B cell (primary cell): ENCODE data around the gene GET4. TPM values are rescaled to one million over a fixed set of nuclear protein-coding genes. Genes with fewer than 3 reads are reported as not detected.

ENCODE experiments used
- ATAC-seq: fragments of 200-7000 bp; cut with Tn5 transposase; one replicate; pipeline ENCODE4 v1.10.0; 2021; ENCODE audit warnings: low read depth, mild to moderate bottlenecking, moderate number of reproducible peaks, moderate library complexity
- CTCF ChIA-PET: fragments of 350-600 bp; sonication (Branson Sonifier 250); formaldehyde crosslinking; loops from one replicate; lab custom pipeline; 2021; ENCODE audit warnings: antibody characterized with exemption, inconsistent platforms; lab: Charles Lee
- POLR2A ChIA-PET: fragments of 350-600 bp; sonication (Branson Sonifier 250); formaldehyde crosslinking; loops from one replicate; lab custom pipeline; 2021; ENCODE audit warnings: antibody characterized with exemption; lab: Charles Lee
- DNase-seq: peaks from one replicate; pipeline ENCODE4 v3.0.0; 2013
- H2AFZ ChIP-seq: 2 replicates; pipeline ENCODE4 v1.6.1; 2012; ENCODE audit warnings: mild to moderate bottlenecking, low read depth, low read length; ENCODE audit not compliant: insufficient read depth, poor library complexity, severe bottlenecking
- H3K27ac ChIP-seq, 2 donors: 1 replicate in 1 of 2; 2 replicates in 1 of 2; pipeline ENCODE4 v1.5.1; 2012 to 2013; ENCODE audit warnings: low read length in 2 of 2, mild to moderate bottlenecking in 2 of 2, moderate library complexity in 1 of 2
- H3K27me3 ChIP-seq, 4 experiments: fragments of 200-600 bp in 1 of 4; sonication (generic) in 1 of 4; replicated peaks in 1 of 4; 1 replicate in 2 of 4; 2 replicates in 2 of 4; pipeline versions ENCODE4 v1.6.1 to v1.7.0; 2013 to 2016; ENCODE audit warnings: low read length in 3 of 4, mild to moderate bottlenecking in 2 of 4, mixed read lengths in 1 of 4, moderate library complexity in 1 of 4; ENCODE audit not compliant: insufficient read depth in 4 of 4, control insufficient read depth in 3 of 4; ENCODE audit errors: control extremely low read depth in 1 of 4
- H3K36me3 ChIP-seq, 2 experiments: replicated peaks in 1 of 2; 1 replicate in 1 of 2; 2 replicates in 1 of 2; pipeline versions ENCODE4 v1.6.1 to v1.7.1; 2013; ENCODE audit warnings: low read length in 1 of 2; ENCODE audit not compliant: insufficient read depth in 2 of 2, control insufficient read depth in 1 of 2; ENCODE audit errors: control extremely low read depth in 1 of 2, extremely low read depth in 1 of 2
- H3K4me1 ChIP-seq, 2 donors: fragments of 200-600 bp in 1 of 2; sonication (generic) in 1 of 2; 1 replicate in 1 of 2; 2 replicates in 1 of 2; pipeline versions ENCODE4 v1.5.1 to v1.6.1; 2013 to 2017; ENCODE audit warnings: low read length in 2 of 2; ENCODE audit not compliant: control insufficient read depth in 2 of 2, insufficient read depth in 2 of 2
- H3K4me2 ChIP-seq: replicated peaks from 2 replicates; pipeline ENCODE3; 2012; ENCODE audit warnings: mild to moderate bottlenecking, low read depth, low read length; ENCODE audit not compliant: poor library complexity, severe bottlenecking
- H3K4me3 ChIP-seq, 5 experiments: fragments of 200-600 bp in 1 of 5; sonication (generic) in 1 of 5; 1 replicate in 3 of 5; 2 replicates in 2 of 5; pipeline versions ENCODE4 v1.5.1 to v1.7.0; 2011 to 2016; ENCODE audit warnings: low read length in 4 of 5, mild to moderate bottlenecking in 4 of 5, low read depth in 2 of 5, control low read depth in 1 of 5, moderate library complexity in 1 of 5; ENCODE audit not compliant: insufficient read depth in 1 of 5; ENCODE audit errors: control extremely low read depth in 1 of 5, extremely low read depth in 1 of 5
- H3K79me2 ChIP-seq: fragments of 200-600 bp; sonication (generic); one replicate; pipeline ENCODE4 v1.6.0; 2016; ENCODE audit warnings: low read length; ENCODE audit not compliant: control insufficient read depth, insufficient read depth
- H3K9ac ChIP-seq: fragments of 200-600 bp; sonication (generic); 2 replicates; pipeline ENCODE4 v1.6.1; 2017; ENCODE audit warnings: mild to moderate bottlenecking, low read length, moderate library complexity
- H3K9me3 ChIP-seq, 3 donors: one replicate each; pipeline versions ENCODE4 v1.6.1 to v1.7.1; 2013; ENCODE audit warnings: low read length in 2 of 3; ENCODE audit not compliant: control insufficient read depth in 2 of 3, insufficient read depth in 1 of 3; ENCODE audit errors: control extremely low read depth in 1 of 3
- H4K20me1 ChIP-seq: 2 replicates; pipeline ENCODE4 v1.6.0; 2012; ENCODE audit warnings: mild to moderate bottlenecking, low read length; ENCODE audit not compliant: insufficient read depth, control insufficient read depth, poor library complexity, severe bottlenecking
- H3K27ac Mint-ChIP-seq: one replicate; pipeline ENCODE4 v1.8.0; 2021; ENCODE audit warnings: mixed read lengths
- H3K27me3 Mint-ChIP-seq: one replicate; pipeline ENCODE4 v1.8.0; 2021; ENCODE audit warnings: mixed read lengths
- H3K4me1 Mint-ChIP-seq: one replicate; pipeline ENCODE4 v1.8.0; 2021; ENCODE audit warnings: mixed read lengths
- H3K4me3 Mint-ChIP-seq: one replicate; pipeline ENCODE4 v1.8.0; 2021; ENCODE audit warnings: mixed read lengths
- H3K9me3 Mint-ChIP-seq: one replicate; pipeline ENCODE4 v1.8.0; 2022; ENCODE audit warnings: mixed read lengths; ENCODE audit not compliant: insufficient read depth
- EZH2 ChIP-seq: IDR thresholded peaks from 2 replicates; pipeline ENCODE4 v1.6.1; 2012; ENCODE audit warnings: borderline replicate concordance, low read depth, mild to moderate bottlenecking, moderate library complexity, low read length; ENCODE audit not compliant: insufficient read depth, poor library complexity, severe bottlenecking
- WGBS: methylation state at CpG from one replicate; pipeline ENCODE4 v1.1.5; 2013; ENCODE audit warnings: missing lambda C conversion rate; ENCODE audit not compliant: insufficient coverage; 5-methylcytosine and 5-hydroxymethylcytosine counted together
- intact Hi-C: fragments of 100-400 bp; cut with micrococcal nuclease; formaldehyde crosslinking; loops from one replicate; pipeline ENCODE4 v1.10.0; 2022
- polyA plus RNA-seq: library from polyadenylated mRNA; depleted of rRNA; stranded (reverse); fragments of >200 nt; gene quantifications from 2 replicates; pipeline ENCODE4 v1.2.3, GENCODE V29; 2012
- total RNA-seq, 2 donors: library from RNA; stranded (reverse); fragments of 120-200 nt in 1 of 2; gene quantifications; 1 replicate in 1 of 2; 2 replicates in 1 of 2; pipeline versions ENCODE4 v1.2.3 to v1.2.4, GENCODE V29; 2013 to 2022
- TF ChIP-seq, protein P1 (sequence below): fragments of 200-600 bp; IDR thresholded peaks from one replicate; pipeline ENCODE4 v1.8.0; 2022; ENCODE audit warnings: antibody characterized with exemption, mild to moderate bottlenecking

The GET4 gene
- total and polyA plus RNA-seq, 2 donors (not counting 1 experiment from before 2014, with no cell fraction given), result 53.5 to 65.5 TPM

DNA sequence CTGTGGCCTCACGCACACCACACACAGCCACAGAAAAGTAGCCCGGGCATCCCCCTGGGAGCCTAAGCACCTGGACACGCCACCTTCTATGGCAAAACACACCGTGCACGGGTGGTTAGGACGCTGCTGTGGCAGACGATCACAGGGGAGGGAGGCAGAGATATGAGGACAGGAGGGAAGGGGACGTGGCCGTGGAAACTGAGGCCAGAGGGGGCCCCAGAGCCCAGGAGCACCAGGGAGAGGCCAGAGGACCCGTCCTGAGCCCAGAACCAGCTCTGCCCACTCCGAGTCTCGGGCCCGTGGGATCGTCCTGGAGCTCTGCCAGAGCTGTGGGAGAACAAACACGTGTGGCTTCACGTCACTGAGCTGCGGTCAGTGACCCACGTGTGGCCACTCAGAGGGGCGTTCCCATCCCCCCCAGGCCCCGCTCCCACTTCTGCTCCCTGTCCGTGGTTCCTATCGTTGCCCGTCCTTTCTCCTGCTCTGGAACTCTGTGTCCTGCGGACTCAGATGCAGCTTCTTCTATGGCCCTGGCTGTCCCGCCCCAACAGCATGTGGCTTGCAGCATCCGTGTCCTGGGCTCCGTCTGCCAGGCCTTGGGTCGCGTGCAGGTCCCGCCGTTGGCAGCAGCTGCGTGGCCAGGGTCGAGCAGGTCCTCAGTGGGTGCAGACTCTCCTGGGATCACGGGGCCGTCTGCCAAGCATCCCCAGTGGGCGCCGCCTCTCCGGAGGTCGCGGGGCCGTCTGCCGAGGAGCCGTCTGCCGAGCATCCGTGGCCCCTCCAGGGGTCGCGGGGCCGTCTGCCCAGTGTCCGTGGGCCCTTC lies 31.0 kb downstream of the GET4 start:
- Mint-ChIP-seq H3K4me3 (no peak overlapping the region), H3K27ac (peak overlapping the region; percentile 59), H3K9me3 (no peaks in the 10 kb centered on the region), H3K27me3 (peaks cover 8% of the 10 kb centered on the region), H3K4me1 (peaks cover 15% of the 10 kb centered on the region)
- no peak overlapping the region for H3K4me3 ChIP-seq
- no peaks in the 10 kb centered on the region for H3K27me3 ChIP-seq
- H4K20me1 ChIP-seq, result no peaks in the 10 kb centered on the region
- no peaks in the 10 kb centered on the region for H3K36me3 ChIP-seq
- H3K4me1 ChIP-seq, result peaks cover 16 to 20% of the 10 kb centered on the region in 2 donors
- no peak overlapping the region for H3K9ac ChIP-seq
- POLR2A ChIA-PET, result interaction anchor here (0.7 to 1.7 kb wide), 3 partner anchors 23 to 179 kb away, joined by 3 to 4 read pairs (median 3); no protein-coding TSS in a partner anchor
- no peak overlapping the region for H3K27ac ChIP-seq
- CTCF ChIA-PET, result interaction anchor here (0.8 to 4.5 kb wide), 11 partner anchors 16 to 269 kb away, joined by 3 to 47 read pairs (median 5); partner anchors contain the start of gene COX19
- intact Hi-C loops, result loop anchor here (5.0 kb wide), 2 partner anchors 180 to 235 kb away; partner anchors contain the start of gene GPER1
- peaks cover 0 to 11% (median 0%) of the 10 kb centered on the region in 3 donors for H3K9me3 ChIP-seq
- TF ChIP-seq, protein P1, sequence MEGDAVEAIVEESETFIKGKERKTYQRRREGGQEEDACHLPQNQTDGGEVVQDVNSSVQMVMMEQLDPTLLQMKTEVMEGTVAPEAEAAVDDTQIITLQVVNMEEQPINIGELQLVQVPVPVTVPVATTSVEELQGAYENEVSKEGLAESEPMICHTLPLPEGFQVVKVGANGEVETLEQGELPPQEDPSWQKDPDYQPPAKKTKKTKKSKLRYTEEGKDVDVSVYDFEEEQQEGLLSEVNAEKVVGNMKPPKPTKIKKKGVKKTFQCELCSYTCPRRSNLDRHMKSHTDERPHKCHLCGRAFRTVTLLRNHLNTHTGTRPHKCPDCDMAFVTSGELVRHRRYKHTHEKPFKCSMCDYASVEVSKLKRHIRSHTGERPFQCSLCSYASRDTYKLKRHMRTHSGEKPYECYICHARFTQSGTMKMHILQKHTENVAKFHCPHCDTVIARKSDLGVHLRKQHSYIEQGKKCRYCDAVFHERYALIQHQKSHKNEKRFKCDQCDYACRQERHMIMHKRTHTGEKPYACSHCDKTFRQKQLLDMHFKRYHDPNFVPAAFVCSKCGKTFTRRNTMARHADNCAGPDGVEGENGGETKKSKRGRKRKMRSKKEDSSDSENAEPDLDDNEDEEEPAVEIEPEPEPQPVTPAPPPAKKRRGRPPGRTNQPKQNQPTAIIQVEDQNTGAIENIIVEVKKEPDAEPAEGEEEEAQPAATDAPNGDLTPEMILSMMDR, result no peak
- TF ChIP-seq EZH2, result no peak
- ATAC-seq (peak; percentile 16), DNase-seq (peak; percentile 66)
- H3K79me2 ChIP-seq, result no peaks in the 10 kb centered on the region
- H3K4me2 ChIP-seq, result no peak overlapping the region
- 80% methylated on average over 49 of the region's 49 CpGs for WGBS
- H2AFZ ChIP-seq, result no peak overlapping the region
